CD4-positive, alpha-beta T cell (primary cell): ENCODE results near the gene ARMCX5. TPM values are rescaled to one million over a fixed set of nuclear protein-coding genes. Genes with fewer than 3 reads are reported as not detected.

Experiments
- ATAC-seq: fragments of 200-7000 bp; cut with Tn5 transposase; one replicate; pipeline ENCODE4 v1.10.0; 2022; ENCODE audit warnings: mild to moderate bottlenecking; ENCODE audit not compliant: poor library complexity
- CTCF ChIA-PET: fragments of 350-600 bp; sonication (Branson Sonifier 250); formaldehyde crosslinking; loops from one replicate; lab custom pipeline; 2021; ENCODE audit warnings: antibody characterized with exemption, inconsistent platforms; lab: Charles Lee
- POLR2A ChIA-PET: fragments of 350-600 bp; sonication (Branson Sonifier 250); formaldehyde crosslinking; loops from one replicate; lab custom pipeline; 2021; ENCODE audit warnings: antibody characterized with exemption, inconsistent platforms; lab: Charles Lee
- DNase-seq, 14 experiments: peaks; one replicate each; pipeline ENCODE4 v3.0.0-alpha.2; 2013 to 2020; ENCODE audit warnings: mixed read lengths in 2 of 14
- H3K27ac ChIP-seq, 2 donors: one replicate each; pipeline versions ENCODE4 v1.5.1 to v1.7.0; 2013; ENCODE audit warnings: low read length in 2 of 2, low read depth in 1 of 2, mild to moderate bottlenecking in 1 of 2
- H3K27me3 ChIP-seq, 2 experiments: 1 replicate in 1 of 2; 2 replicates in 1 of 2; pipeline versions ENCODE4 v1.6.1 to v1.7.0; 2013; ENCODE audit warnings: low read length in 2 of 2, control low read depth in 1 of 2, mild to moderate bottlenecking in 1 of 2, moderate library complexity in 1 of 2; ENCODE audit not compliant: insufficient read depth in 2 of 2, control insufficient read depth in 1 of 2
- H3K36me3 ChIP-seq: one replicate; pipeline ENCODE4 v1.6.1; 2013; ENCODE audit warnings: low read length, control low read depth; ENCODE audit not compliant: insufficient read depth
- H3K4me1 ChIP-seq: one replicate; pipeline ENCODE4 v1.6.1; 2013; ENCODE audit warnings: low read length, control low read depth; ENCODE audit not compliant: insufficient read depth
- H3K4me3 ChIP-seq: one replicate; pipeline ENCODE4 v1.5.1; 2013; ENCODE audit warnings: mild to moderate bottlenecking, low read length, moderate library complexity
- H3K9me3 ChIP-seq, 2 experiments: 1 replicate in 1 of 2; 2 replicates in 1 of 2; pipeline versions ENCODE4 v1.6.1 to v1.7.0; 2013; ENCODE audit warnings: low read length in 2 of 2, mild to moderate bottlenecking in 2 of 2, control low read depth in 1 of 2, moderate library complexity in 1 of 2; ENCODE audit not compliant: control insufficient read depth in 1 of 2, insufficient read depth in 1 of 2
- H3K27ac Mint-ChIP-seq: one replicate; pipeline ENCODE4 v1.8.0; 2020; ENCODE audit warnings: mixed read lengths
- H3K27me3 Mint-ChIP-seq: one replicate; pipeline ENCODE4 v1.8.0; 2021; ENCODE audit warnings: mixed read lengths
- H3K36me3 Mint-ChIP-seq: one replicate; pipeline ENCODE4 v1.8.0; 2021; ENCODE audit warnings: low read depth, mixed read lengths
- H3K4me1 Mint-ChIP-seq: one replicate; pipeline ENCODE4 v1.8.0; 2021; ENCODE audit warnings: low read depth, mixed read lengths
- H3K4me3 Mint-ChIP-seq: one replicate; pipeline ENCODE4 v1.8.0; 2020; ENCODE audit warnings: mild to moderate bottlenecking, mixed read lengths
- H3K9me3 Mint-ChIP-seq: one replicate; pipeline ENCODE4 v1.8.0; 2020; ENCODE audit warnings: mixed read lengths
- CTCF ChIP-seq: fragments of 200-600 bp; IDR thresholded peaks from one replicate; pipeline ENCODE4 v1.8.0; 2022; ENCODE audit warnings: antibody characterized with exemption, mild to moderate bottlenecking
- intact Hi-C, 2 experiments: fragments of 100-400 bp; cut with DNase I in 1 of 2; cut with micrococcal nuclease in 1 of 2; formaldehyde crosslinking; loops; one replicate each; pipeline versions ENCODE4 v1.15.1 to v1.9.0; 2023 to 2025; cut with DNase I, micrococcal nuclease
- total RNA-seq, 174 experiments: library from RNA in 2 of 174; stranded (reverse) in 2 of 174; gene quantifications; one replicate each; pipeline ENCODE4 v1.2.3 and lab custom pipeline; 2021 to 2026

Gene ARMCX5
- total RNA-seq, 2 experiments from 2014 or later, result 14.0 to 15.9 TPM

- H3K4me3 ChIP-seq, result no peak overlapping the region
- TF ChIP-seq CTCF, result no peak
- peaks cover 2% of the 10 kb centered on the region for H3K36me3 ChIP-seq
- H3K9me3 ChIP-seq, result no peaks in the 10 kb centered on the region
- ChIA-PET CTCF (no interaction called here), POLR2A (interaction anchor here (1.0 kb wide), 2 partner anchors 10 to 47 kb away, joined by 3 read pairs; partner anchors contain the start of gene GPRASP1)
- intact Hi-C loops, result loop anchor here in 1 of 2 experiments (10.0 kb wide), 1 partner anchor 1200 kb away; the partner anchor contains the start of genes GLA and HNRNPH2
- H3K4me1 ChIP-seq, result peaks cover 4% of the 10 kb centered on the region
- Mint-ChIP-seq H3K4me1 (peaks cover 80% of the 10 kb centered on the region), H3K4me3 (no peak overlapping the region), H3K36me3 (peaks cover 68% of the 10 kb centered on the region), H3K27me3 (no peaks in the 10 kb centered on the region), H3K9me3 (no peaks in the 10 kb centered on the region), H3K27ac (peak overlapping the region; percentile 56)
- no peak for DNase-seq
- H3K27ac ChIP-seq, result no peak overlapping the region
- ATAC-seq, result no peak
- H3K27me3 ChIP-seq, result no peaks in the 10 kb centered on the region
Observed at GRCh38 chrX:102604327-102604726, 5.0 kb downstream of the ARMCX5 start.

GRCh38 chrX:102606115-102606514 lies 6.8 kb downstream of the ARMCX5 start:
- no peak for ATAC-seq
- Mint-ChIP-seq H3K4me1 (peaks cover 73% of the 10 kb centered on the region), H3K36me3 (peaks cover 70% of the 10 kb centered on the region), H3K4me3 (no peak overlapping the region), H3K27ac (no peak overlapping the region), H3K9me3 (no peaks in the 10 kb centered on the region), H3K27me3 (no peaks in the 10 kb centered on the region)
- CTCF ChIA-PET, result no interaction called here
- DNase-seq, result no peak
- Histone ChIP-seq H3K9me3 (no peaks in the 10 kb centered on the region), H3K4me1 (no peaks in the 10 kb centered on the region), H3K4me3 (no peak overlapping the region), H3K27me3 (no peaks in the 10 kb centered on the region), H3K27ac (no peak overlapping the region), H3K36me3 (peaks cover 6% of the 10 kb centered on the region)
- POLR2A ChIA-PET, result no interaction called here
- intact Hi-C loops, result loop anchor here in 1 of 2 experiments (10.0 kb wide), 1 partner anchor 1201 kb away; the partner anchor contains the start of genes GLA and HNRNPH2
- no peak for TF ChIP-seq CTCF

- Mint-ChIP-seq H3K4me1 (peaks cover 40% of the 10 kb centered on the region), H3K36me3 (peaks cover 79% of the 10 kb centered on the region), H3K27me3 (no peaks in the 10 kb centered on the region), H3K9me3 (no peaks in the 10 kb centered on the region), H3K27ac (no peak overlapping the region), H3K4me3 (no peak overlapping the region)
- Histone ChIP-seq H3K4me1 (no peaks in the 10 kb centered on the region), H3K27ac (no peak overlapping the region), H3K36me3 (peaks cover 4% of the 10 kb centered on the region), H3K27me3 (no peaks in the 10 kb centered on the region), H3K9me3 (no peaks in the 10 kb centered on the region), H3K4me3 (no peak overlapping the region)
- CTCF ChIA-PET, result no interaction called here
- TF ChIP-seq CTCF, result no peak
- POLR2A ChIA-PET, result no interaction called here
- intact Hi-C loops, result no loop called here
- no peak for ATAC-seq
- DNase-seq, result no peak
Observed at GRCh38 chrX:102610905-102611304, 11.6 kb downstream of the ARMCX5 start.
